HCT116 (cell line): ENCODE measurements around the gene SPR.

Source experiments
- ATF3 ChIP-seq: IDR thresholded peaks from 2 replicates; pipeline ENCODE4 v1.6.1; 2012
- CTCF ChIP-seq, 3 experiments: fragments of 200-600 bp in 1 of 3; sonication (generic) in 1 of 3; IDR thresholded peaks in 2 of 3; conservative IDR thresholded peaks in 1 of 3; 2 replicates each; pipeline ENCODE4 v1.5.1; 2012 to 2017; ENCODE audit warnings: low read depth in 2 of 3, low read length in 2 of 3, antibody characterized with exemption in 1 of 3, borderline replicate concordance in 1 of 3, control low read depth in 1 of 3, mild to moderate bottlenecking in 1 of 3, mixed read lengths in 1 of 3, mixed run types in 1 of 3, moderate library complexity in 1 of 3; ENCODE audit not compliant: insufficient read depth in 1 of 3
- EGR1 ChIP-seq: IDR thresholded peaks from 2 replicates; pipeline ENCODE4 v1.6.1; 2012; ENCODE audit warnings: low read depth
- EZH2 ChIP-seq: fragments of 200-600 bp; sonication (generic); IDR thresholded peaks from 2 replicates; pipeline ENCODE4 v1.6.1; 2017; ENCODE audit warnings: antibody characterized with exemption, mixed run types
- POLR2A ChIP-seq: IDR thresholded peaks from 2 replicates; pipeline ENCODE4 v1.7.0; 2011; ENCODE audit warnings: borderline replicate concordance; ENCODE audit not compliant: insufficient read depth, insufficient read length; ENCODE audit errors: extremely low read depth
- RAD21 ChIP-seq: IDR thresholded peaks from 2 replicates; pipeline ENCODE4 v1.6.1; 2012; ENCODE audit warnings: low read depth, mild to moderate bottlenecking
- REST ChIP-seq: IDR thresholded peaks from 2 replicates; pipeline ENCODE4 v1.6.1; 2012; ENCODE audit warnings: low read depth
- SIN3A ChIP-seq: IDR thresholded peaks from 2 replicates; pipeline ENCODE4 v1.6.1; 2012; ENCODE audit warnings: low read depth
- SP1 ChIP-seq: IDR thresholded peaks from 2 replicates; pipeline ENCODE4 v1.6.1; 2012; ENCODE audit warnings: low read depth
- ZNF274 ChIP-seq: fragments of 200-500 bp; sonication (Bioruptor generic); IDR thresholded peaks from 2 replicates; pipeline ENCODE4 v1.6.1; 2014; ENCODE audit warnings: mild to moderate bottlenecking, low read depth, low read length, inconsistent platforms

- no peak for TF ChIP-seq ATF3
- no peak for TF ChIP-seq POLR2A
- no peak for TF ChIP-seq CTCF (IDR thresholded peaks at IDR 0.05 in 2 of 3, conservative IDR thresholded peaks at IDR 0.05 in 1 of 3; ENCODE audit: borderline replicate concordance in 1 of 3, insufficient read depth in 1 of 3, low read depth in 2 of 3, low read length in 2 of 3)
- peak; percentile 47 for TF ChIP-seq REST
- no peak for TF ChIP-seq EGR1
- TF ChIP-seq SIN3A, result no peak
- TF ChIP-seq EZH2, result no peak
- no peak for TF ChIP-seq RAD21
- TF ChIP-seq SP1, result no peak
- no peak for TF ChIP-seq ZNF274
Observed at GRCh38 chr2:72846171-72847095, 40.8 kb upstream of the SPR start.
